NOMO-1 treated with DMSO at 0.1 percent for 48 hours (cell line): Measurements from ENCODE around the gene LCN1.

Source experiments
- DNase-seq: peaks from one replicate; lab custom pipeline; 2025; ENCODE audit not compliant: unreplicated experiment; lab: John Stamatoyannopoulos, UW

The LCN1 gene

DNA sequence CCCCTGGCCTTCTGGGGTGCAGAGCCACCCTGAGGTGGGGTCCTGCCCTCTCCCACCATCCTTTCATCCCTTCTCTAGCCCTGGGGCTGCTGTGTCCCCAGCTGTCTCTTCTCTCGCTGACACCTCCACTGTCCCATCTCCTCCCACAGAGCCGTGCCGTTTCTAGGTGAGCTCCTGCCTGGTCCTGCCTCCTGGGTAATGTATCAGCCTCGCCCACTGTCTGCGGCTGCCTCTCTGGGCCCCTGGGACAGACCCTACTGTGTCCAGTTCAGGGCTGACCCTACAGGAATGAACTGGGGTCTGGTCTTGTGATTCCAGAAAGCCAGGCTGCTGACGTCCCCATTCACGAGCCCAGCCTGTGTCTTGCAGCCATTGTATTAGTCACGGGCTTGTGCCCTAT is 44.4 kb downstream of the LCN1 start:
- DNase-seq = no peak

DNA sequence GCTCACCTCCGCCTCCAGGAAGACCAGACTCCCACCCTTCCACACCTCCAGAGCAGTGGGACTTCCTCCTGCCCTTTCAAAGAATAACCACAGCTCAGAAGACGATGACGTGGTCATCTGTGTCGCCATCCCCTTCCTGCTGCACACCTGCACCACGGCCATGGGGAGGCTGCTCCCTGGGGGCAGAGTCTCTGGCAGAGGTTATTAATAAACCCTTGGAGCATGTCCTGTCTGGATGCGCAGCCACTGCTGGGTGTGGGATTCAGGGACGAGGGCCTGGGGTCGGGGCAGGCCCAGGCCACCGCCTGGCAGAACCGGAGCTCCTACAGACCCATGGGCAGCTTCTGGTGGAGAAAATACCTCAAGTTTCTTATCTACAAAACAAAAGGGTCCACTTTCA is 45.3 kb downstream of the LCN1 start:
- DNase-seq = no peak

DNA sequence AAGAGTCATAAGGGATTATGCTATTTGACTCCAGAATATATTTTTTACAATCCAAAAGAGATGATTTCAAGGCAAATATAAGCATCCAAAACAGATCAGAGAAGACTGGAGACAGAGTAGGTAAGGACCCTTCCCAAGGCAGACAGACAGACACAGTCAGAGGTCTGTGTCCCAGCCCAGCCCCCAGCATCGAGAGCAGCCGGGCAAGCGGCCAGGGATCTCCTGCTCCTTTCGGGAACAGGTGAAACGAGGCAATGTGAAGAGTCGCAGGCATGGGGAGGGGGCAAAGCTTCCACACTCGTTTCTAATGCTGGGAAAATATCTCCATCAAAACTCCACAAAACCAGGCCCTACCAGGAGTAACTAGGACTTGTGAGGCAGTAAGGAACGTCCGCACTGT is 46.1 kb downstream of the LCN1 start:
- no peak for DNase-seq

DNA sequence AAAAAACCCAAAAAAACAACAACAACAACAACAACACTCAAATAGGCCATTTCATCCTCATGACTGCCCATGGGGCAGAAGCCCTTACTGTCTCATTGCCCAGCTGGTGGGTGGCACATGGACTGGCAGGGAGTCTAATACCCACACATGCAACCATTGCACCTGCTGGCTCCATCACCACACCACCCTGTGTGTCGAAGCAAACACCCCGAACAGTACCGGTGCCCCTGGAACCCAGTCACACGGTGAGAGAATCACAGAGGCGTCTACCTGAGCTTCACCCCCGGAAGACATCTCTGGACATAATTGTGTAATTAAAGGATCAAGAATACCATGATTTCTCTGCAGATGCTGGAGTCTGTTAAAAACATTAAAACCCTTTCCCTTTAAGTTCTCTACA is 46.8 kb downstream of the LCN1 start:
- no peak for DNase-seq

DNA sequence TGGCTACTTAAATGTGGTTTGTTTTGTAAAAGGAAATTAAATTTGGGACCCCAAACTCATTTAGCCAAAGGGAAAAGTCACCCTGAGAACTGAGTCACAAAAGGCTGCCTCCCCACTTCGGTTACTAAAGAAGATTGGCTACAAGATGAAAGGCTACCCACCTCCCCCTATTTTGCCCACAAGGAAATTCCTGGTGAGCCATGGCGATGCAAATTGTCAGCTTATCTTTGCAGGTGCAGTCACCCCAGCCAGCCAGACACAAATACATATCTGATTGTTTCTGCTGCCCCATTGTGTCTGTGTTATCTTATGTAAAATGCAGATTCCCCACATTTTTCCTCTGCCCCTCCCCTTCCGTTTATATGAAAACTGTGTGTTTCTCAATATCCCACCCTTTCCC is 49.2 kb downstream of the LCN1 start:
- no peak for DNase-seq

DNA sequence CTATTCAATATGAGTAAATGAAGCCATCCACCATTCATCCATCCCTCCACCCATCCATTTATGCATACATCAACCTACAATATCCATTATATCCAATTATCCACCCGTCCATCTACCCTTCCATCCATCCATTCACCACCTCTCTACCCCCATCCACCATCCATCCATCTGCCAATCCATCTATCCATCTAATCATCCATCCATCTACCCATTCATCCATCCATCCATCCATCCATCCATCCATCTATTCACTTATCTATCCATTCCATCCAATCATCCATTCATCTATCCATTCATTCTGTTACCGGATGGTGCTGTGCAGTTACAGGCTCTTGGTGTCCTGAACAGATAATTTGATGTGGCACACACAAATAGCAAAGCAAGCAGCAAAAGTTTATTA is 51.0 kb downstream of the LCN1 start:
- no peak for DNase-seq

DNA sequence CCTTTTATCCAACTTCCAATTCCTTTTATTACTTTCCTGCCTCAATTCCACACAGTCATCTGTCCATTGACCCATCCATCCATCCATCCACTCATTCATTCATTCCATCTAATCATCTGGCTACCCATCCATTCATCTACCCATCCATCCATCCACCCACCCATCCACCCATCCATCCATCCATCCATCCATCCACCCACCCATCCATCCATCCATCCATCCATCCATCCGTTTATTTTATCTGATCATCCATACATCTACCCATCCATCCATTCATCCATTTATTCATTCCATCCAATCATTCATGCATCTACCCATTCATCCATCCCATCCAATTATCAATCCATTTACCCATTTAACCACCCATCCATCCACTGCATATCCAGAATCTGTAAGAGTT is 51.9 kb downstream of the LCN1 start:
- DNase-seq = no peak

DNA sequence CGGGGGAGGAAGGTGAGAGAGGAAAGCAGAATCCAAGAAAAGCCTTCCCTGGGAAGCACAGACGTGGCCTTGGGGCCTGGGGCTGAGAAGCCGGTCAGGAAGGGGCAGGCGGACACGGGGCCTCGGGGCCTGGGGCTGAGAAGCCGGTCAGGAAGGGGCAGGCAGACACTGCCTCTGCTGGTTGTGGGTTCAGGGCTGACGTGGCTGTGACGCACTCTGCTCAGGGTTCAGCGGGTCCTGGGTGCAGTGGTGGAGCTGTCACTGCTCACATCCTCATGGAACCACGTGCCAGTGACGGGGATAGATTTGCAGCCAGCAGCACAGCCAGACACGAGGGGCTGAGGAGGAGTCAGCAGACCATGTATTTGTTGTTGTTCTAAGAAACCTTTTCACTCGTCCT is 53.1 kb downstream of the LCN1 start:
- no peak for DNase-seq

DNA sequence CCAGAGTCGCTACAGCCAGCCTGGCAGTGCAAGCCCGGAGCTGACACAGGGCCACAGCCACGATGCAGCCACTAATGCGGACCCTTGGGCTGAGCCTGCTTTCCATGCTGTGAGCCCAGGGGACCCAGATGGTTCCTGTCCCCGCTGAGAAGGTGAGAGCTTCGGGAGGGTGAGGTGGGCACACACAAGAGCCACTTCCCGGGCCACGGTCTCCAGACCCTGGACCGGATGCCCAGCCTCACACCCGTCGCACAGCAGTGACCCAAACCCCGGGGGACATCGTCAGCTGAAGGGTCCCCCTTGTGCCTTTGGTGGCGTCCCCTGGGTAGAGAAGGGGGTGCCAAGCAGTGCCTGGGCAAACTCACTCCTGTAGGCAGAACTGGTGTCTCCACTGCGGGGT is 53.7 kb downstream of the LCN1 start:
- DNase-seq = no peak
